DMS53 (cell line): ENCODE measurements around the gene NKD1.
A peak's percentile ranks its signal among the peaks of the same experiment; 100 is the strongest.

ENCODE experiments used
- DNase-seq: peaks from one replicate; lab custom pipeline; 2025; lab: John Stamatoyannopoulos, UW

Gene NKD1

DNA sequence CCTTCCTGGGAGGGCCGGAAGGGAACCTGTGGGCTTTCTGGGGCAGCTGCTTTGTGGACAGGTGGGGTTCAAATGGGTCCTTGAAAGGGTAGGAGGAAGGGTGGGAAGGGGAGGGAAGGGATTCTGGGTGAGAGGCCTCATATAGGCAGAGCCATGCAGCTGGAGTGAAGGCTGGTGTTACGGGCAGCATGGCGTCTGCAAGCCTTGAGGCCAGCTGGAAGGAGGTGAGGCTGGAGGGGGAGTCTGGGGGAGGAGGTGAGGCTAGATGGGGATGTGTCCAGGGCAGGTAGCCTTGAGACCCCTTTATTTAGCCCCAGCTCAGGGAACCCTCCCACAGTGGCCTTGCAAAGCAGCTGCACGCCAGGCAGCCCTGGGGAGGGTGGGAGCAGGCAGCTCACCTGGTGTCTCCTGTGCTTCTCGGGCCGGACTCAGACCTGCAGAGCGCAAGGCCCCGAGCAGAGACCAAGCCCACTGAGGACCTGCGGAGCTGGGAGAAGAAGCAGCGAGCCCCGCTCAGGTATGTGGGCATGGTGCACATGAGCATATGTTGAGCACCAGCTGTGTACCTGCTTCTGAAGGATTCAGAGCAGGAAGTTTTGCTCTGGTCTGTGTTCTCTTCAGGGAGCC, 82.3 kb downstream of the NKD1 start:
- no peak for DNase-seq

DNA sequence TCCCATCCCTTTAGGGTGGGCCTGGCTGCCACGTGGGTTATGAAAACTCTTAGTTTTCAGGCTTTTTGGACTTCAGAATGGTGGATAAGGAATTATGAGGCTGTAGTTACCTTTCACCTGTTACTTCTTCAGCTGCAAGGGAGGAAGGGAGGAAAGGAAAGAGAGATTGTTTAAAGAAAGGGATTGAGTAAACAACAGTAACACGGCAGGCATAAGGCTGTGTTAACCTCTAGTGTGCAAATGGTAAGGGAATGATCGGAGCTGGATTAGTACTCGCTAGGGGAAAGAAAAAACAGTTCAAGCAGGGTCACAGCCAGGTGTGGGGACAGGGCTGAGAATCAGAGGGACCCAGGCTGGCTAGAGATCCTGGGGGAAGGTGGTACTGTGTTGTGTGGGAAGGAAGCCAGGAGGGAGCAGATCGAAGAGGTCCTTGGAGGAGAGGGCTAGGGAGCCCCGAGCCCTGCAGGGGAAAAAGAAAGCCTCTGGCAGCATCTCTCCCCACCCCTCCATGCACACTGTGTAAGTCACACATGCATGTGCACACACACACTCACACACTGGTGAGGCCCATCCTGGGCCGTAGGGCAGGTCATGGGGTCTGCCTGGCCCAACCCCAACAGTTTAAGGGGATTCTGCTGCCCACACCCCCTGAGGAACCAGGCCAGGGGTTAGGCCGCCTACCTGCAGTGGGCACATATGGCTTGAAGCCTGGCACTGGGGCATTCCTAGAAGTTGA, 83.2 kb downstream of the NKD1 start:
- peak; percentile 19 for DNase-seq

DNA sequence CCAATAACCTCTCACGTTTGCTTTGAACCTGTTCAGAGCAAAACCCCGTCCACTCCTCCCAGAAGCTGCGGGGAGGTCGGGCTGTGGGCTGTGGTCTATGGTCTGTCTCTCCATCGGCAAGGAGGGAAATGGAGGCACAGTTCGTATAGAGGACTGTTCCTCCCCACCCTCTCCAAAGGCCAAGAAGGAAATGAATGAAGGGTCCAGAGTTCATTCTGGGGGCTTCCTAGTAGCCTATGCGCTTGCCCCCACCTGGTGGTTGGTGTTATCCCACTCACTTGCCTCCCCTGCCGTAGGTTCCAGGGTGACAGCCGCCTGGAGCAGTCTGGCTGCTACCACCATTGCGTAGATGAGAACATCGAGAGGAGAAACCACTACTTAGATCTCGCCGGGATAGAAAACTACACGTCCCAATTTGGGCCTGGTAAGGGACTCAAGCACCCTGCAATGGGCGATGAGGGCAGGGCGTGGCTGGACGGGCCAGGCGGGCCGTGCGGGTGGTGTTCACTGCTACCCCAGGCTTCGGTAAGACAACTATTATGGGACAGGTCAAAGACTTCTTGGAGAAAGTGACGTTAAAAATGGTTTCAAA, 83.9 kb downstream of the NKD1 start:
- no peak for DNase-seq

DNA sequence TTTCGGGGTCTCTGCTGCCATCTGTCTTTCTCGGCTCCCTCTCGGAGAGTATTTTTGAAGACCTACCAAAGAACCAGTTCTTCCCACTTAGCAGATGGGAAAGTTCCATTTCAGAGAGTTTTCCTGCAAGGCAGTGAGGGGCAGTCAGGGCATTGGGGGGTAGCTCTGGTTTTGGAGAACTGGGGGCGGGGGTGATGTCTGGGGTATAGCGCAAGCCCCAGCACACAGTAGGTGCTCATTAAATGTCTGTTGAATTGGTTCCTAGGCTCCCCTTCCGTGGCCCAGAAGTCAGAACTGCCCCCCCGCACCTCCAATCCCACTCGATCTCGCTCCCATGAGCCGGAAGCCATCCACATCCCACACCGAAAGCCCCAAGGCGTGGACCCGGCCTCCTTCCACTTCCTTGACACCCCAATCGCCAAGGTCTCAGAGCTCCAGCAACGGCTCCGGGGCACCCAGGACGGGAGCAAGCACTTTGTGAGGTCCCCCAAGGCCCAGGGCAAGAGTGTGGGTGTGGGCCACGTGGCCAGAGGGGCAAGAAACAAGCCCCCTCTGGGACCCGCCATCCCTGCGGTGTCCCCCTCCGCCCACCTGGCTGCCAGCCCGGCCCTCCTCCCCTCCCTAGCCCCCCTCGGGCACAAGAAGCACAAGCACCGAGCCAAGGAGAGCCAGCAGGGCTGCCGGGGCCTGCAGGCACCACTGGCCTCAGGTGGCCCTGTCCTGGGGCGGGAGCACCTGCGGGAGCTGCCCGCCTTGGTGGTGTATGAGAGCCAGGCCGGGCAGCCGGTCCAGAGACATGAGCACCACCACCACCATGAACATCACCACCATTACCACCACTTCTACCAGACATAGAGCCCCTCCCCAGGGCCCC, 85.0 kb downstream of the NKD1 start:
- no peak for DNase-seq

DNA sequence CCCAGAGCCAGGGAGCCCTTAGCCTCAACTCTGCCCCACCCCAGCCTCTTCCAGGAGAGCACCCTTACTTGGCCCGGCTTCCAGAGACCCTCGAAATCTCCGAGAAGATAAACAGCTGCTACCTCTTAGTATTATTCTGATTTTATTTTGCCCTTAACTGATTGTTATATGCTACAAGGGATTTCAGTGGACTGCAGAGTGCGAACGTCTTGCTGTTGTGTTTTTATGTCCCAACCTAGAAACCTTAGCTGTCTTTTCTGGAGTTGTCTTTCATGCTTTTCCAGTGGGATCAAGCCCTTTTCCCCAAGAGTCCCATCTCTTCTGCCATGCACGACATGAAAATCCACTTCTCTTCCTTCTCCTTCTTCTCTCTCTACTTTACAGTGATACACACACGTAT, 85.9 kb downstream of the NKD1 start:
- DNase-seq = no peak

DNA sequence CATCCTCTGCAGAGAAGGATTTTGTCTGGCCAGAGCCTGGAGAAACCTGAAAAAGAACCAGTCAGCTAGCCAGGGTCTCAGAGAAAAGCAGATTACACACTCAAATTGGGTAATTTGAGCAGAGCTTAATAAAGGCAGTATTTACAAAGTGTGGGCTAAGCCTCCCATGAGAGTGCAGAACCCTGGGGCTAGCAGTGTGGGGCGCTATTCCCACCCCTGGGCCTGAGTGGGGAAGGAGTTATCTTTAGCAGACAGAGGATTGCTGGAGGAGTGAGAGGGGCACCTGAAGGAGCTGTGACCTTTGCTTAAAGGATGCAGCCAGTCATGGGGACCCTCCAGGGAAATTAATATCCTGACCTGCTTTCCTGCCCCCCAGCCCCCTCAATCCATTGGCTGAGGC, 86.8 kb downstream of the NKD1 start:
- no peak for DNase-seq

DNA sequence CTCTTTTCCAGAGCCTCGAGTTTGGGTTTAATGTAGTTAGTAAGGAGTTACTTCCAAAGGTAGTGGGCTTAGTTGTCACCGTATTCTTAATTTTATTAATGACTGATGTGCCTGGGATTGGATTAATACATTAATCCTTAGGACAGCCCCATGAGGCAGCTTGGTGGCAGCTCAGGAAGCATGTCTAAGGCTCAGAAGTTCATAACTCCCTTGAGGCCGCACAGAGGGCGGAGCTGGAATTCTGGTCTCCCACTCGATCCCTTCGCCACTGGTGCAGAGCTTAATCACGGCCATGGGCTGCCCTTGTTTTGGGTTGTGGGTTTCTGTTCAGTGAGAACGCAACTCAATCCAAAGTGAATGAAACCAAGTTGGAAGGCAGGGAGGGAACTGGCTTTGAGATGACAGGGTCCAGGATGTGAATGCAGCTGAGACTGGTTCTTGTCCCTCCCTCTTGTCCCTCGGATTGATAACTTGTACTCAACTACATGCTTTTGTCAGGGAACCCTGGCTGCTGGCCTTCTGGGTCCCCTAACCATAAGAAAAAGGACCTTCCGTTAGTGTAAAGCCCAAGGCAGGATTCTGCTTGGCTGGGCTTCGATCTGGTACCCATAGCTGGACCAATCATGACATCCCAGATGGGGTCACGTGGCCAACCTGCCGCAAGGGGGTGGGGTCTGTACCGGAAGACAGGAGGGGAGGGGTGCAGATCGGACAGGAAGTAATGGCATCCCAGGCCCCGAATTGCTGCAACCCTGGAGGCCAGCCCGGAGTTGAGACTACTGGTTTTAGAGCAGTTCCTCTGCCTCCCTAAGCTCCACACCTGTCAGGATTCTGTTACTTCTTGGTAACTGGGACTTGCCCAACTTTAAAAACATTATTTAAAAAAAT, 87.6 kb downstream of the NKD1 start:
- no peak for DNase-seq

DNA sequence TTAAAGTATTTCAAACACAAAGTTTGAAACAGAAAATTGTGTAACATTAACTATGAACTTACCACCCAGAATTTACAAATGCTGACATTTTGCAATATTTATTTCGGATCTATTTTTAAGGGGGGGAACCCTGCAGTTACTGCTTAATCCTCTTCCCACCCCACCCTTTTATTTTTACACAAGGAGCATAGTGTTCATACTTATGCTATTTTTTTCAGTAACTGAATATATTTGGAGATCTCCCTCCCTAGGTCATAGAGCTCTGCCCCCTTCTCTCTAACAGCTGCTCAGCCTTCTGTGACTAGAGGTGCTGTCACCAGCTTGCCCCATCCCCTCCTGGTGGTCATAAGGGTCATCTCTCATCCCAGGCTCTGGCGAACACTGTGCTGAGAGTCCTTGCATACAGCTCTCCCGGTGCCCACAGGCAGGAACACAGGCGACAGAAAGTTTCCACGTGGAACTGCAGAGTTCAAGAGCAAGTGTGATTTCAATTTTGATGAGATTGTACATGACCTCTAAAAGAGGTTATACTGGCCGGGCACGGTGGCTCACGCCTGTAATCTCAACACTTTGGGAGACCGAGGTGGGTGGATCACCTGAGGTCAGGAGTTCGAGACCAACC, 88.7 kb downstream of the NKD1 start:
- DNase-seq = no peak

DNA sequence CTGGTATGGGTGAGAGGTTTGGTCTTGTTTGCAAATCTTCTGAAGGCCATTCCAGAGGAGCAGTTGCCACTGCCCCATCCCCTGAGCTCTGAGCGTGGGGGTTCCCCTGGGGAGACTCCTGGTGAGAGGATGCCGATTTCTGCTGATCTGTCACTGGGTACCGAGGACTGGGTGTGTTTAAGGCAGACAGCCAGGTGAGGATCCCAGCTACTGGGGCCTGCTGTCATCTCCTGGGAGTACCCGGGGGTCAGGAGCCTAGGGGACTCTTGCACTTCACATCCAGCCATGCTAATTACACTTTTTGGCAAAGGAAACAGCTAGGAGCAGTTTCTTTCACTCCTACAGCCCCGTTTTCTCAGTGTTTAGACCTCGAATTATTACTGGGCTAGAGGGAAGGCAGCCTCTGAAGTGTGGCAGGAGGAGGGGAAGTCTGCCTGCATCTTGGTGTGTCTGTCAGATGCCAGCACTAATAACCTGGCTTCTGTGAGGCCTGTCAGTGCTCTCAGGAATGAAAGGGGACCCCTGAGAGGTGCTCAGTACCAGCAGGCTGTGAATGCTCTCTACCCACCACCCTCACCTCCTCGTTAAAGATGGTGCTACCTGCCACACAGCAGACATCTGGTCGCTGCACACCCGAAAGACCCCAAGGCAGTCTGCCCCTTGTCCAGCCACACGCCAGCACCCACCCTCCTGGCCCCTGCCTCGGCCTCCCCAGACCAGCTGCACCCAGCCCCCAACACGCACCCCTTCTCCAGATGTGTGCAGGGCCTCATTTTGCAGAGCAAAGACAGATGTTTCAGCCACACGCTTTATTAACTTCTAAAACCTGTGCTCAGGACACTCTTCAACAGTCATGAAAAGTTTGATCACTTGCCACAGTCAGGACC, 89.8 kb downstream of the NKD1 start:
- DNase-seq = no peak

DNA sequence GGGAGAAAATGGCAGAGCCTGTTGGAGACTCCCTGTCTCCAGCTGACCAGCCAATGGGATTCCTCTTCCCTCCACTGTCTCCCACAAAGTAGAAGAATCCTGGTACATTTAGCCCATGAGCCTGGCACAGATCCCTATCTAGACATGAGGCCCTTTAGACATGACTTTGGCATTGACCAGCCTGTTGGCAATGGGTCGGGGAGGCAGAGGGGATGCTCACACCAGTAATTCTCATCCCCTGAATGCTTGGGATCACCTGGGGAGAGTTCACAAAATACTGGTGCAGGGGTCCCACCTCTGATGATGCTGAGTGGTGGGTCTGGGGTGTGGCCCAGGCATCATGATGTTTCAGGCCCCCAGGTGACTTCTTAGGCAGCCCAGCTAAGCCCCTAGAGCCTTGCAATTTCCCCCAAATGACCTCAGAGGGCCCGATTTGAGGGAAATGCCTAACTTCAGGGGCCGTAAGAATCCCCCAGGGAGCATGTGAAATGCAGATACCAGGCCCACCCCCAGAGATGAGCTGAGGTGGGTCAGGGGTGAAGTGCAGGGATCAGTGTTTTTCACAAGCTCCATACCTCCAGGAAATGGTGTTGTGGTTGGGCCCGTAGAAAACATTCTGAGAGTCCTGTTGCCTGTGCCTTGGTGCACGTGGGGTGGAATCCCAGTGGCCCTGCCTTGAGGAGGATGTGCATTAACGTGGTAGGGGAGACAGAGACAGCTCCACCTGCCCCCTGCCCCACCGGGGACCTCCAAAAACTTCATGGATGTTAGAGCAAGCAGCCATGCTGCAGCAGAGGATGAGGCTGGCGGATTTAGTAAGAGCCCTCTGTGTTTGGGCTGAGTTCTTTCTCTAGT, 90.8 kb downstream of the NKD1 start:
- no peak for DNase-seq

DNA sequence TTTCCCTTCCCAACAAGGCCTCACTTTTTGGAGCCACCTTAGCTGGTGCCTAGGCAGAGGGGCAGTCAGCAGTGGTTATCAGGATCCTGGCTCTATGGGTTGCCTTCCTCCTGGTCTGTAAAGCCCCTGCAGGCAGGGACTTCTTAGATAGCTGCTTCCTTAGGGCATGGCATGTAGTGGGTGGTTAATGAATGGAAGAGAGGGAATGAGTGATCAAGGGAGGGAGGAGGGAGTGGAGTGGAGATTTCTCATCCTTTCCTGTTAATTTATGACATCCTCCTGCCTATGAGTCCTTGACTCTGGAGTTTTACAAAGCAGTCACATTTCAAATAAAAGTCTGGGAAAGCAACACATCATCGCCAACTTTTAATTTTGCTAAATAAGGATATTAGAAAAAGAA, 92.2 kb downstream of the NKD1 start:
- no peak for DNase-seq

DNA sequence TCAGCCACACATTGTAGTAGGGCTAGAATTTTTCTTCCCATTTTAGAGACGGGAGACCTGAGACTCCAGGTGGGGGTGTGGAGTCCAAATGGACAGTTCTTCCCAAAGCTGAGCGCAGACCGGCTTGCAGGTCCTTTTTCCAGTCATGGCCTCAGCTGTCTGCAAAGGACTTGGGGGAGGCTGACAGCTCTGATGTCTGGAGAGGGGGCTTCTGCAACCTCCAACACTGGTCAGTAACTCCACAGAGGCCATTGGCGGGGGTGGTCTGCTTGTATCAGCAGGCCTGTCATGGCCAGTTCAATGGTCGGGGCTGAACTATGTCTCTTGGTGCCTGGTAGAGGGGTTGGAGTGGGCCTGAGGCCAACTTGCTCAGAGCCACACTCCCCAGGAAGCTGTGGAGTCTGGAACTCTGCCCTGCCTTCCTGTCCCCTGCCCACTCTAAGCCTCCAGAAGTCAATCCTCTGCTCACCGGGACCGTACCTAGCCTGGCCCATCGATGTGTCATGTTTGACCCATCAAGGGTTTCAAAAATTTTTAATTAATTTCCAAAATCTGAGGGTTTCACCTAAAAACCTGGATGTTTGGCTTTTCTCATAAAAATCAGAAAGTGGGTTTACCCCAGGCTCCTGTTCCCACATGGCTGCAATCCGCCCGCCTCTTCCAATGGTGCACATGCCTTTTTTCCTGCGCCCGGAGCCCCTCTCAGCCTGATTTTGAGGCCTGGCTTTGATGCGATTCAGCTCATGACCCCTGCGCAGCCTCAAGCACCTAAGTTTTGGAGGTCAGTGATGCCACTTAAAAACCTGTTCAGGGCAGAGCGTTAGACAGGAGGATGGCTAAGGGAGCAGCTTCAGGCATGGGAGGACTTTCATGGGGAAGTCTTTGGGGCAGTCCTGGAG, 93.0 kb downstream of the NKD1 start:
- no peak for DNase-seq

DNA sequence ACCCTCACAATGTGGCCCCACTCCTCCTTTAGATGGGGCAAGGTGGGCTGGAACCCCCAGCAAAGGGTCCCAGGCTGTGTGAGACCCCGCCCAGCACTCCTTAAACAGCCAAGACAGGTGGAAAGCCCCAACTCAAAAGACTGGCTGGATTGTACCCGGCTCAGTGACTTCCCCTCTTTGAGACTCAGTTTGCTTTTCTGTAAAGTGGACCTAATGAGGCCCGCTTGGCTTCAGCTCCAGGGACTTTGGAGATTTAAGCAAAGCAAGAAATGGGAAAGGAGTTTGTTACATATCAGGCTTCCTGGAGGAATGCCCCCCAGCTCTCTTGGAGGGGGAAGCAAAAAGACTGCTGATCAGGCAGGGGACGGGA, 93.6 kb downstream of the NKD1 start:
- DNase-seq = no peak

DNA sequence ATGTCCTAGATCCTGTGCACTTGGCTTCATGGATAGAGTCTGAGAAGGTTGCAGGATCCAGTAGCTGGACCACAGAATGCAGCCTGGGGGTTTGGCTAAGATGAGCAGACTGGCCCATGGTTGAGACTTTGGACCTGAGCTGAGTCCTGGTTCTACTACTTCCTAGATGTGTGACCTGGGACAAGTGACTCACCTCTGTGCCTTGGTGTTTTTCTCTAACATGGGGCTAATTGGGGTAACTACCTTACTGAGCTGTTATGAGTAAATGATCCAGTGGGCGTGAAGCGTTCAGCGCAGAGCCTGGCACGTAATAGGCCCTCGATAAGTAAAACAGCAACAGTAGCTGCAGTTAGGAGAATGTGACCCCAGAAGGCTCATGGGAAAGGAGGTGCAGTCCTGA, 94.2 kb downstream of the NKD1 start:
- no peak for DNase-seq

DNA sequence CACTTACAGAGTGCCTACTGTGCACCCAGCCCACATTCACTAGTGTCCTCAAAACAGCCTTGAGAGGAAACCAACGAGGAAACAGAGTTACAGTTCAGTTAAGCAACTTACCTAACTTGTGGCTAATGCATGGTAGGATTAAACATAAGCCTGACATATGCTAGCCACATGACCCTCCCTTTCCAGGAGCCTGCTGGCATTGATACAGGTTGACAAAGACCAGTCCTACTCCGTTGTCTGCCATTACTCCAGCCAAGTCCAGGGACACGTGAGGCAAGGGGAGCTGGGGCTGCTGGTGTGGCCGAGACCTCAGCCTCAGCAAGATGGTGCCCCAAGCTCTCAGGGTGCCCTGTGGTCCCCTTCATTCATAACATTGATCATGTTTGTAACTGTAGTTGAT, 95.0 kb downstream of the NKD1 start:
- DNase-seq = no peak

DNA sequence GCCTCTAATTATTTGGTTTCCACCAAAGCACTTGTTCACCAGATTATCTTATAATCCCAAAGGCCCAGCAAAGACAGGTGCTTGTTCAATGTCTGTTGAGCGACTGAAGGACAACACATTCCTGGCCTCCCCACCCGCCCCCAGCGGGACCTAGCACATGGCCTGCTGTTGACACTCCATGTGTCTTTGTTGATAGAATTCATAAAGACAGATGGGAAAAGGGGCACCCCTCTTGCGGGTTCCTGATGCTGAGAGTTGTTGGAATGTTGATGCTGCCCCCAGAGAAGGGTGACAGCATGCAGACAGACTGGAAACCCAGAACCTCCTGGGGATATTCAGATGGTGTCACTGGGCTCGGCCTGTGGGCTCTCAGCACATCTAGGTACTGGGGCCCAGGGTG, 96.0 kb downstream of the NKD1 start:
- DNase-seq = no peak

DNA sequence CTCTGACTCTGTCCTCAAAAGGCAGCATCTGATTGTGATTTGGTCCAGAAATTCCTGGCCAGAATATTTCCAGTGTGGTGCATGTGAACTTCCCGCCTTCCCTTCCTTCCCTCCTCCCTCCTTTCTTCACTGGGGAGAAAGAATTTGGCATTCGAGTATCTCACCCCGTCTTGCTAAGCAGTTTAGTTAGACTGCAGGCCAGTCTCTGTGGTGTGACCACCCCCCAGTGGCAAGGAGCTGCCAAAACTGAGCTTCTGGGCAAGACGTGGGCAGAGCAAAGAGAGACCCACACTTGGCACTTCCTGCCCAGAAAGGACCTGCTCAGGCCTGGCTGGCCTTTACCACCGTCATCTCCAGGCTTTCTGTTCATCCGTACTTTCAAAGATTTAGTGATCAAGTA, 96.5 kb downstream of the NKD1 start:
- DNase-seq = peak; percentile 23

DNA sequence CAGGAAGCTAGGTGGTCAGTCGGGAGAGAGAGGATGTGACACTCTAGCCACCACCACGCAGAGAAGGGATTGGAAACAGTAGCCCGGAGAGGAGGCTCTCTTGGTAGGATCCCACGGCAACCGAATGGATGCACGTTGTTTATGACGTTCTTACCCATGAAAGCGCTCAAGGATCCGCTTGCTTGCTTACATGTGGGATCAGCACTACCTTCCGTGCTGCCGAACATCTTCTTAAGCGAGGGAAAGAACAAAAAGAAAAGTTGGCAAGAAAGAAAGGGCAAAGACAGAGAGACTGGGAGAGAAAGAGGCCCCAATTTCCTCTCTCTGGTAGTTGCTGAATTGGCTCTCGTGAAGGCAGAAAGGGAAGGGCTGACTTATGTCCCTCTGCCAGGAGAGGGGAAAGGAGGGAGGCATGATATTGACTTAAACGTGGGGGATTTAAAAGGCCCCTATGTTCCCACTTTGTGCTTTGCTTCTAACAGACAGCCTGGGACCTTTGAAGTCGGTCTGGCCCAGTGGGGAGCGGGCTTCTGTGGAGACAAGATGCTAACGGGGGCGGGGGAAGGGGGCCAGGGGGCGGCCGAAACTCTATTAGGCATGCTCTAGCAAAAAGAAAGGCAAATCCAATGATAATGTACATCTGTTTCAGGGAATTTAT, 97.5 kb downstream of the NKD1 start:
- DNase-seq = no peak
